ENCODE results near the gene DOCK2.

Gene DOCK2

DNA sequence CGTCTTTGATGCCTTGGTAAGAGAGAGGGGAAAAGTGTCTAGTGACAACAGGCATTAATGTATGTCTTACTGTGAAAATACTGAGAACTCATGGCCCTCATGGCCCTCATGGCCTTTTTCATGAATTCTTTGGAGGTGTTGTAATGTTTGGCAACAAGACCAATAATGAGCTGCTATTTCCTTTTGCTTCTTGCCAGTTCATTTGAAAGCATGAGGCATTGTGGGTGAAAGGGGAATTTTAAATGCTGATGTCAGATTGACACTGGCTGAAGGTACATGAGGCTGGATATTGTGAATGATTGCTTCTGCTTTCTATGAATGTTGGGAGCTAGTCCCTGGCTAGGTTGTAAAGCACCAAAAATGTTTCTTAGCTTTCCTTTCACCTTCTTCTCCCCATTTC lies 79.2 kb downstream of the DOCK2 start:
- H3K27me3 ChIP-seq (ENCODE audit: insufficient read depth, low read depth, severe bottlenecking): peaks cover 58% of the 10 kb centered on the region
- DNase-seq: no peak
- H3K36me3 ChIP-seq: no peaks in the 10 kb centered on the region
- TF ChIP-seq, protein P1, sequence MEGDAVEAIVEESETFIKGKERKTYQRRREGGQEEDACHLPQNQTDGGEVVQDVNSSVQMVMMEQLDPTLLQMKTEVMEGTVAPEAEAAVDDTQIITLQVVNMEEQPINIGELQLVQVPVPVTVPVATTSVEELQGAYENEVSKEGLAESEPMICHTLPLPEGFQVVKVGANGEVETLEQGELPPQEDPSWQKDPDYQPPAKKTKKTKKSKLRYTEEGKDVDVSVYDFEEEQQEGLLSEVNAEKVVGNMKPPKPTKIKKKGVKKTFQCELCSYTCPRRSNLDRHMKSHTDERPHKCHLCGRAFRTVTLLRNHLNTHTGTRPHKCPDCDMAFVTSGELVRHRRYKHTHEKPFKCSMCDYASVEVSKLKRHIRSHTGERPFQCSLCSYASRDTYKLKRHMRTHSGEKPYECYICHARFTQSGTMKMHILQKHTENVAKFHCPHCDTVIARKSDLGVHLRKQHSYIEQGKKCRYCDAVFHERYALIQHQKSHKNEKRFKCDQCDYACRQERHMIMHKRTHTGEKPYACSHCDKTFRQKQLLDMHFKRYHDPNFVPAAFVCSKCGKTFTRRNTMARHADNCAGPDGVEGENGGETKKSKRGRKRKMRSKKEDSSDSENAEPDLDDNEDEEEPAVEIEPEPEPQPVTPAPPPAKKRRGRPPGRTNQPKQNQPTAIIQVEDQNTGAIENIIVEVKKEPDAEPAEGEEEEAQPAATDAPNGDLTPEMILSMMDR (IDR thresholded peaks at IDR 0.05; ENCODE audit: low read depth, low read length): no peak
- H3K9me3 ChIP-seq (ENCODE audit: severe bottlenecking): no peaks in the 10 kb centered on the region
- no peak overlapping the region for H3K27ac ChIP-seq
- H3K4me3 ChIP-seq (ENCODE audit: low read depth, low read length): no peak overlapping the region

DNA sequence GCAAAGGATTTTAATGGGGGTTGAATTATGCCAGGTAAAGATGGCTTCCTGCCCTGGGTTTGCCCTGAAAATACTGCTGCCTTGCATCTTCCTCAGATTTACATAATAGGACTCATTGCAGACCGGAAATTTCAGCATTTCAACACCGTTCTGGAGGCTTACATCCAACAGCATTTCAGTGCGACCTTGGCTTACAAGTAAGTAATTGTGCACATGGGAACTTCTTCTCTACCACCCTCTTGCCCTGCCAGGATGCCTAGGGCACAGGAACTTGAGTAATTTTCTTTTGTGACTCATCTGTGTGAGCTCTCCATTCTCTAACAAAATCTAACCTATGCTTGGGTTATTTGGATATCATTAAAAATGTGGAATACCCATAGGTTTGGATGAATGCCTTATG lies 80.2 kb downstream of the DOCK2 start:
- Histone ChIP-seq H3K36me3 (no peaks in the 10 kb centered on the region), H3K27me3 (ENCODE audit: insufficient read depth, low read depth, severe bottlenecking) (peaks cover 60% of the 10 kb centered on the region), H3K4me3 (ENCODE audit: low read depth, low read length) (no peak overlapping the region), H3K9me3 (ENCODE audit: severe bottlenecking) (no peaks in the 10 kb centered on the region), H3K27ac (no peak overlapping the region)
- DNase-seq: no peak
- TF ChIP-seq, protein P1 (IDR thresholded peaks at IDR 0.05; ENCODE audit: low read depth, low read length): no peak

DNA sequence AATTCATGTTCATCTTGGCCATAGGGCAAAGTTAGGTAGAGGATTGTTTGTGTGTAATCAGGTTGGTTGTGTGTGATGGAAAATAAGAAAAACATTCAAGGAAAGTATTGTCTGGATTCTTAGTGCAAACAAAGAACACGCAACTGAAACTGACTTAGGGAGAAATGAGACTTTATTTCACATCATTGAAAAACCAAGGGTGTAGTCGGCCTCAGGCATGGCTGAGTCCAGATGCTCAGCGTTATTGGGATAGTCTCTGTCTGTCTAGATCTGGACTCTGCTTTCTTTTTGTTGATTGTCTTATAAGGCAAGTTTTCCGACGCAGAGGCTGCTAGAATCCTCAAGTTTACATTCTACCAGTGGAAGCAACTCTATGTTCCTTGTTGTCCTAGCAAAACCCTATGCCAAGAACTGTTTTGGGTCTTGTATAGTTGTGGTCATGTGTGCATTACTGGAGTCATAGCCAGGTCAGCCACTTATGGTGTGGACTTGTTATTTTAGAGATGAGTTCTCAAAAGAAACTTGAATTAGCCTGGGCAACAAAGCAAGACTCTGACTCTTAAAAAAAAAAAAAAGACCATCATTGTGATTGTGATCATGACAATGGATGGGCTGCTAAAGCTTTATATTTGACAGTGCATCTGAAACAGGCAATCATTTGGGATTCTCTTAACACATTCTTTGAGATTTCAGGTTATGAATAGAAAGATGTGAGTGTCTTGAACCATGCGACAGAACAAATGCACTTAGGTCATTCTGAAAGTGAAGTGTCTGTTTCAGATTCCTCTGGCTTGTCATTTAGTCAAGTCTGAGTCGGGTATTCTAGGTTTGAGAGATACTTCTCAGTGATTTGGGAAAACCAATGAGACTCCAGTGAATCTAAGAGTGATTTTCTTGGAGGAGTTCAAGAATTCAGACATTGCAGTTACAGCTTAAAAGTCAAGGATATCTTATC lies 82.6 kb downstream of the DOCK2 start:
- TF ChIP-seq, protein P1 (IDR thresholded peaks at IDR 0.05; ENCODE audit: low read depth, low read length): no peak
- H3K36me3 ChIP-seq: no peaks in the 10 kb centered on the region

DNA sequence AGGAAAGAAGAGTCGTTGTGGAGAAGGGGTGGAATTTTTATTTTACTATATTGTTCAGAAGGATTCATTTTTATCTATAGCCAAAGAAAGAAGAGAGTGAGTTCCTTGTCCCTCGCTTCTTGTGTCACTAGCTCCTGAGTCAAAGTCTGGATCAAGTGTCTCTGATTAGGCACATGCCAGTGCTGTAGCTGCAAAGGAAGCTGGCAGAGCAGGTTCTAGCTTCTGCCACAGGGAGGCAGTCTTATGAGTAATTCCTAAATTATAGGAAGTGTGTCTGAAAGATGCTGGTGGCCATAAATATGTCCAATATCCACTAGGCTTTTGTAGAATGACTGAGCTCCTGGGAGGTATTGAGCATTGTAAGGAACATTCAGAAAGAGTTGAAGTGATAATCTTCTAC lies 84.7 kb downstream of the DOCK2 start:
- no peaks in the 10 kb centered on the region for H3K36me3 ChIP-seq
- TF ChIP-seq, protein P1 (IDR thresholded peaks at IDR 0.05; ENCODE audit: low read depth, low read length): no peak
- H3K27ac ChIP-seq: no peak overlapping the region

More for the DNA sequence above, 82.6 kb downstream of the DOCK2 start:
- no peak overlapping the region for H3K27ac ChIP-seq
- H3K27me3 ChIP-seq (ENCODE audit: insufficient read depth, low read depth, severe bottlenecking): peaks cover 52% of the 10 kb centered on the region
- H3K9me3 ChIP-seq (ENCODE audit: severe bottlenecking): no peaks in the 10 kb centered on the region
- no peak overlapping the region for H3K4me3 ChIP-seq (ENCODE audit: low read depth, low read length)
- no peak for DNase-seq

DNA sequence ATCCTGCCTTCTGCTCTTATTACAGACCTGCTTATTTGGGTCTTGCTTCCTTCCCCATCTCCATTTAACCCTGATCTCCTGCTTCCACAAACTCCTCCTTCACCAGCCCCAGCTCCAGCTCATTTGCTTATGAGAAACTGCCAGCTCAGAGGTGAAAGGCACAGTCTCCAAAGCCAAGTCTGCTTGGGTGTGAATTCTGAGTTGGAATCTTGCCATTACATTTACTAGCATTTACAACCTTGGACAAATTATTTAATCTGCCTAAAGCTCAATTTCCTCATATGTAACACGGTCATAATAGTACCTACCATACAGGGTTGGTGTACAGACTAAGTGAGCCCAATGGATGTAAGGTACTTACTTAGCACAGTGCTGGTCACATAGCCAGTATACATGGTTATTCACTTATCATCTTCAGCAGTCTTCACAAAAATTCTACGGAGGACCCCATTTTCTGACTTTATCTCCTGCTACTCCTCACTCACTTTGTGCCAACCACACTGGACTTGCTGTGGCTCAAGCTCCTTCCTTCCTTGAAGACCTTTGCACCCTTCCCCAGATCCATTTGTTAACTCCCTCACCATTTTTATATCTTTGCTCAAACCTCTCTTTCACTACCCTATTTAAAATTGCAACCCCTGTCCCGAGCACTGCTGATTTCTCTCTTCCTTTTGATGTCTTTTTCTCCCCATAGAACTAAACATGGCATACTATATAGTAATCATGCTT lies 86.2 kb downstream of the DOCK2 start:
- H3K27me3 ChIP-seq (ENCODE audit: insufficient read depth, low read depth, severe bottlenecking): peaks cover 61% of the 10 kb centered on the region
- TF ChIP-seq, protein P1 (IDR thresholded peaks at IDR 0.05; ENCODE audit: low read depth, low read length): no peak
- no peaks in the 10 kb centered on the region for H3K36me3 ChIP-seq
- H3K4me3 ChIP-seq (ENCODE audit: low read depth, low read length): no peak overlapping the region
- DNase-seq: no peak
- no peak overlapping the region for H3K27ac ChIP-seq
- no peaks in the 10 kb centered on the region for H3K9me3 ChIP-seq (ENCODE audit: severe bottlenecking)

More for the DNA sequence above, 84.7 kb downstream of the DOCK2 start:
- Histone ChIP-seq H3K4me3 (ENCODE audit: low read depth, low read length) (no peak overlapping the region), H3K9me3 (ENCODE audit: severe bottlenecking) (no peaks in the 10 kb centered on the region), H3K27me3 (ENCODE audit: insufficient read depth, low read depth, severe bottlenecking) (peaks cover 49% of the 10 kb centered on the region)
- DNase-seq: no peak
